ENCODE results near the gene SHC4. TPM values are rescaled to one million over a fixed set of nuclear protein-coding genes. Genes with fewer than 3 reads are reported as not detected.
A peak's percentile ranks its signal among the peaks of the same experiment; 100 is the strongest.

SHC4 gene
- total RNA-seq, 1 donor from 2014 or later: 0.89 TPM

DNA sequence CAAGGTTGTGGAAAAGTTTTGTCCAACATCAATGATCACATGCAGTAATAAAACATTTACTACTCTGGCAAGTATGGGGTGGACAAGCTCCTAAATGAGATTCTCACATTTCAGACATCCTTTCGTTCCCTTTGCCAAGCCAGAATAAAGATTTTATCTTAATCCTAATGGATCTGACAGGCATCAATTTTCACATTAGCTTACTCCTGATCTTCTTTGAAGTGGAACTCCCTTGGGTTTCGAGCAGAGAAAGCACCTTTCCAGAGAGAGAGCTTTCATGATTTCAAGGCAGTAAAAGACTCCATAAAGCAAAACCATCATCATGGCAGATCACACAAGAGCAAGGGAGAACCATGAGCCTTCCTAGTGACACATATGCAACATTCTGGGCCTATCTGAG is 113.1 kb downstream of the SHC4 start:
- DNase-seq (ENCODE audit: low read depth): no peak

GRCh38 chr15:48845123-48845522 is 118.6 kb downstream of the SHC4 start:
- no peak for DNase-seq (ENCODE audit: low read depth)

DNA sequence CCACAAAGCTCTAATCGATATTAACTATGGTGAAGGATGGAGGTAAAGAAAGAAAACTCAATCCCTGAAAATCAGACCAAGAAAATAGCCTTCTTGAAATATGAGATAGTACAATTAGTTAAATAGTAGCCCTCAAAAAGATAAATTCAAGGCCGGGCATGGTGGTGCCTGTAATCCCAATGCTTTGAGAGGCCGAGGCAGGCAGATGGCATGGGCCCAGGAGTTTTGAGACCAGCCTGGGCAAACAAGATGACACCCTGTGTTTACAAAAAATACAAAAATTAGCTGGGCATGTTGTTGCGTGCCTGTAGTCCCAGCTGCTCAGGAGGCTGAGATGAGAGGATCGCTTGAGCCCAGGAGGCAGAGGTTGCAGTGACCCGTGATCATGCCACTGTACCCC is 121.2 kb downstream of the SHC4 start:
- DNase-seq (ENCODE audit: low read depth): no peak

GRCh38 chr15:48834756-48835155 is 129.0 kb downstream of the SHC4 start:
- no peak for DNase-seq (ENCODE audit: low read depth)

DNA sequence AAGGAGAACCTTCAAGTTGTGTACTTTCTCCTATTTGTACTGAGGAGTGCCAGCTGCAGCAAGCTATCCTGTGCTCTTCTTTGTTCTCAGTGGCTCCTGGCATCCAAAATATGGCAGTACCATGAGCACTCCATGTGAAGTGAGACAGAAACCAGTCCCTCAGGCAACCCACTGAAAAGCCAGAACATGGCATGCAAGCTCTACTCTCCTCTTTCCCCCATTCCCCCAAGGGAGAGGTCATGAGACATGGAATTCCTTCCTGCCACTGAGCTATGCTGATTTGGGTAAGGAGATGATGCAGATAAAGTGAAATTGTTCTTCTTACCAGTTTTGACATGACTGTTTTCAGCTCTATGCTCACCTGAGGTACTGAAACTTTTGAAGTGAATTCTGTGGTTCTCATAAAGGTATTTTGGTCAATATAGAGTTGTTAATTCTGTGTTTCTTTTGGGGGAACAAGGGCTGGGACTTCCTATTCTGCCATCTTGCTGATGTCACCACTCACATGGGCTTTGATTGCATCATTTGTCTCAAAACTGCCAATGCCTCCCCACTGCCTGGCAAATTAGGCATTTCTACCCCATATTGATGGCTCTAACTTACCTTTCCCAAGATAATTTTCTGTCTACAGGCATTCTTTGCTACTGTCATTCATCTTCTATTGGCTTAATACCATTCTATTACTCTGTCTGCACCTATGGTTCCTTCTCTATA is 130.0 kb downstream of the SHC4 start:
- no peak for DNase-seq (ENCODE audit: low read depth)

GRCh38 chr15:48832648-48833047 is 131.1 kb downstream of the SHC4 start:
- DNase-seq (ENCODE audit: low read depth): no peak

GRCh38 chr15:48828906-48829305 is 134.8 kb downstream of the SHC4 start:
- no peak for DNase-seq (ENCODE audit: low read depth)

DNA sequence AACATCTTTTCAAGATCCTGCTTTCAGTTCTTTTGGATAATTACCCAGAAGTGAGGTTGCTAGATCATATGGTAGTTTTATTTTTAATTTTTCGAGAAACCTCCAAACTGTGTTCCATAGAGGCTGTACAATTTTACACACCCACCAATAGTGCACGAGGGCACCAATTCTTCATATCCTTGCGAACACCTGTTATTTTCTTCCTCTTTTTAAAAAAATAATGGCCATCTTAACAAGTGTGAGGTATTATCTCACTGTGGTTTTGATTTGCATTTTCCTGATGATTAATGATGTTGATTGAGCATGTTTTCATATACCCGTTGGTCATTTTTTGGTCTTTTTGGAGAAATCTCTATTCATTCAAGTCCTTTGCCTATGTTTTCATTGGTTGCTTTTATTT is 135.2 kb downstream of the SHC4 start:
- DNase-seq (ENCODE audit: low read depth): no peak

DNA sequence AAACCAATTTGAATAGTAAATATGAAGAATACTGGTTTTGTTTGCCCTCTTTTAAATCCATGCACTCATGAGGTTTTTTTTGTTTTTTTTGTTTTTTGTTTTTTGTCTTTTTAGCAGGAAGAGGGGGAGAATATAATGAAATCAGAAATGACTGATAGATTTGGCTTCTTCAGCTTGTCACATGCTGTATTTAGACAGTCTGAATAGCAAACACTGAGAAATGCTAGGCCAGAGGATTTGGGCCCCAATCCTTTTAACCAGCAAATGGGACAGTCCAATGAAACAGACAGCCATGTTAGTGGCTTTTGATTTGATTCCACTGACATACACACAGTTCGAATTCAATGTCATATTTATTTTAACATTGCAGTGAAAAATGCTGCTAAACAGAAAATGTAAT is 138.6 kb downstream of the SHC4 start:
- DNase-seq (ENCODE audit: low read depth): no peak

GRCh38 chr15:48823706-48824105 is 140.0 kb downstream of the SHC4 start:
- DNase-seq (ENCODE audit: low read depth): no peak

DNA sequence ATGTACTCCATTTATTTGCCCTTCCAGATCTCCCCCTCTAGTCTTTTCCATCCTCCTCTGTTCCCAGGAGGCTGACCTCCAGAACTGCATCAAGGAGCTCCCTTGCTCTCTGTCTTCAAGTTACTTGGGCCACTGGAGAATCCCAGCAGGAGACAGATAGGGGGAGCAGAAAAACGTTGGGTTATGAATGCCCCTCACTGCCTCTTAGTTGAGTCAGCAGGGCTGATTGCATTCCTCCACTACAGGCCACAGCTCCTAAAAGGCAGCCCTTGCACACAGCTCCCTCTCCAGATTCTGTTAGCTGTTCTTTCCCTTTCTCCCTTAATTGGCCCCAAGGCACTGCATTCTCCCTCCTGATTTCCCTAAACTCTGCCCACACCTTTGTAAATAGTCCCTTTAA is 140.5 kb downstream of the SHC4 start:
- peak; percentile 18 for DNase-seq (ENCODE audit: low read depth)

GRCh38 chr15:48814286-48814685 is 149.4 kb downstream of the SHC4 start:
- DNase-seq (ENCODE audit: low read depth): no peak

DNA sequence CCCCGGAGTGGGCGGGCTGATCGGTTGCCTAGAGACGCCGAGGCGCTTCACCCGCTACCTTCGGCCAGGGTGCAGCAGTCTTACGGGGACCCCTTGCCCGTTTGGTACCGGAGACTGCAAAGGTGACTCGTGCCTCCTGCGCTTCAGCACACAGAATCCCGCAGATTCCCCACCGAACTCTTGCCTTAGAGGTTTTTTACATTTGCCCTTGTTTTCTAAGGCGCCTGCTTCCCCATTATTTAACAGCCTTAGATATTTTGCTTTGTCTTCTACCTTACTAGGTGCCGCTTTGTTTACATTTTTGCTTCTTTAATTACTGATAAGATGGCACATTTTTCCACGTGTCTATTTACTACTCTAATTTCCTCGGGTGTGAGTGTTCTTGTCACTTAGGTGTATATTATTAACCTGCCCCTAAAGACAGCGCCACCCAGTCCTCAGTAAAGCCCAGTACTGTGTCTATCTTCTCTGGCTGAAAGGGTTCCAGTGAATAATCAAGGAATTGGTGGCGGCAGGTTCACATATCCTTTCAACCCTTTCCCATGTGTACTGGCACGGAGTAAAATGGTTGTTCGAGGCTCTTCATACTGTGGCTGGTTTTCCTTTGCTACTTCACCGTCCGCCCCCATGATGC is 152.3 kb downstream of the SHC4 start:
- DNase-seq (ENCODE audit: low read depth): peak; percentile 19

GRCh38 chr15:48810414-48811324 is 153.1 kb downstream of the SHC4 start, which contains the start of gene CEP152:
TSS of gene CEP152 (minus strand) at chr15:48811069. CDS start at chr15:48805649, 5,420 bp downstream.
- DNase-seq (ENCODE audit: low read depth): peak; percentile 100

DNA sequence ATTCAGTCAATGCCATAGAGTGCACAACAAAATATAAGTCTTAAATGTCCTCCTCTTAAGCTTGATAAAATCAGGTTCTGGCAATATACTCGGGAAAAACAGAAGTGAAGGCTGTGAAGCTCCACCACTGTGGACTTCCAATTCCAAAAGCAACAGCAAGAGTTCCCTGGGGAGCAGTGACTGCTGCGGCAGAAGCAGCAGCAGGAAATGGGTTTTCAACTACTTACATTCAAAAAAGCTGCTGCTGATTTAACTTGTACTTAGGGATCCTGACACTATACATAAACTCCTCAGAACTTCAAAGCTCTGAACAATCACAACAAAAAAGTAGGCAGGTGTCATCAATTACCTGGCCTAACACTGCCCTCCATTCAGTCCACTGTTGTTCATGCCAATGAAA is 157.6 kb downstream of the SHC4 start:
- DNase-seq (ENCODE audit: low read depth): no peak

GRCh38 chr15:48805591-48805990 is 158.1 kb downstream of the SHC4 start:
- DNase-seq (ENCODE audit: low read depth): no peak

GRCh38 chr15:48803877-48804276 is 159.8 kb downstream of the SHC4 start:
- DNase-seq (ENCODE audit: low read depth): peak; percentile 21

- DNase-seq (ENCODE audit: low read depth): peak; percentile 99
These were observed 160.9 kb downstream of the SHC4 start for GRCh38 chr15:48802867-48803266.

- no peak for DNase-seq (ENCODE audit: low read depth)
These were observed 161.5 kb downstream of the SHC4 start for GRCh38 chr15:48802257-48802656.

- peak; percentile 50 for DNase-seq (ENCODE audit: low read depth)
These were observed 162.8 kb downstream of the SHC4 start for GRCh38 chr15:48800811-48801455.

GRCh38 chr15:48800245-48800644 is 163.5 kb downstream of the SHC4 start:
- DNase-seq (ENCODE audit: low read depth): no peak

DNA sequence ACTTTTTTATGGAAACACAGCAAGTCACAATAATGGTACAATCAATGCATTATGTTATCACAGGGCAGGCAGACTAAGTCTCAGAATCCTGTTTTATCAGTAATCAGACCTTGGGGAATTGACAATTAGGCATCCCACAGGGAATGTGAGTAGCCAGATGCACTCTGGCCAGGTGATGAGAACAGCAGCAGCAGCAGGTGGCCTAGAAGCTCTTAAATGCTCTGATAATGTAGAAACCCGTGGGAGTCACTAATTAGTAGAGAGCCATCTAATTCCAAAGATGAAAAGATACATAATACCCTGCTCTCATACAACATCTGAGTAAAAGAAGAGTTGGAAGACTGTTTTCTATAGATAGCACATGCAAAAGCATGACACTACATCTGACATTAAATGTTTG is 165.4 kb downstream of the SHC4 start:
- no peak for DNase-seq (ENCODE audit: low read depth)

All from renal cortical epithelial cell (primary cell).